ENCODE results near the gene PATE1. TPM values are rescaled to one million over a fixed set of nuclear protein-coding genes. Genes with fewer than 3 reads are reported as not detected.

Gene PATE1
- total RNA-seq, 1 donor from 2014 or later: not detected

- Histone ChIP-seq H3K27ac (no peak overlapping the region), H3K27me3 (no peaks in the 10 kb centered on the region), H3K4me3 (no peak overlapping the region), H3K9me3 (no peaks in the 10 kb centered on the region), H3K4me1 (no peaks in the 10 kb centered on the region), H3K36me3 (no peaks in the 10 kb centered on the region)
- intact Hi-C loops (cut with DNase I): no loop called here
- no peak for DNase-seq (ENCODE audit: extremely low spot score in 2 of 2)
- no peak for TF ChIP-seq POLR2AphosphoS5 (IDR thresholded peaks at IDR 0.05; ENCODE audit: insufficient read depth in 1 of 2, low read depth in 1 of 2)
- no peak for TF ChIP-seq CTCF (IDR thresholded peaks at IDR 0.05)
- TF ChIP-seq POLR2A (IDR thresholded peaks at IDR 0.05): no peak
Observed at GRCh38 chr11:125756050-125756449, 10.0 kb downstream of the PATE1 start.

GRCh38 chr11:125762445-125762844 is 16.4 kb downstream of the PATE1 start:
- Histone ChIP-seq H3K4me3 (no peak overlapping the region), H3K9me3 (no peaks in the 10 kb centered on the region), H3K27ac (no peak overlapping the region), H3K4me1 (no peaks in the 10 kb centered on the region), H3K36me3 (no peaks in the 10 kb centered on the region), H3K27me3 (no peaks in the 10 kb centered on the region)
- no peak for DNase-seq (ENCODE audit: extremely low spot score in 2 of 2)
- intact Hi-C loops (cut with DNase I): no loop called here
- TF ChIP-seq POLR2A (IDR thresholded peaks at IDR 0.05) (no peak), POLR2AphosphoS5 (IDR thresholded peaks at IDR 0.05; ENCODE audit: insufficient read depth in 1 of 2, low read depth in 1 of 2) (no peak), CTCF (IDR thresholded peaks at IDR 0.05) (no peak)

GRCh38 chr11:125763483-125763882 is 17.4 kb downstream of the PATE1 start:
- TF ChIP-seq POLR2A (IDR thresholded peaks at IDR 0.05) (no peak), POLR2AphosphoS5 (IDR thresholded peaks at IDR 0.05; ENCODE audit: insufficient read depth in 1 of 2, low read depth in 1 of 2) (no peak), CTCF (IDR thresholded peaks at IDR 0.05) (no peak)
- Histone ChIP-seq H3K27ac (no peak overlapping the region), H3K36me3 (no peaks in the 10 kb centered on the region), H3K4me3 (no peak overlapping the region), H3K9me3 (no peaks in the 10 kb centered on the region), H3K27me3 (no peaks in the 10 kb centered on the region), H3K4me1 (no peaks in the 10 kb centered on the region)
- intact Hi-C loops (cut with DNase I): no loop called here
- DNase-seq (ENCODE audit: extremely low spot score in 2 of 2): no peak

- DNase-seq (ENCODE audit: extremely low spot score in 2 of 2): no peak
- no peaks in the 10 kb centered on the region for H3K9me3 ChIP-seq
Observed at GRCh38 chr11:125766251-125766650, 20.2 kb downstream of the PATE1 start.

More at GRCh38 chr11:125766251-125766650, 20.2 kb downstream of the PATE1 start:
- TF ChIP-seq POLR2A (IDR thresholded peaks at IDR 0.05) (no peak), CTCF (IDR thresholded peaks at IDR 0.05) (no peak), POLR2AphosphoS5 (IDR thresholded peaks at IDR 0.05; ENCODE audit: insufficient read depth in 1 of 2, low read depth in 1 of 2) (no peak)
- no peaks in the 10 kb centered on the region for H3K4me1 ChIP-seq
- H3K27me3 ChIP-seq: no peaks in the 10 kb centered on the region
- intact Hi-C loops (cut with DNase I): no loop called here
- H3K27ac ChIP-seq: no peak overlapping the region
- no peaks in the 10 kb centered on the region for H3K36me3 ChIP-seq
- no peak overlapping the region for H3K4me3 ChIP-seq
